AG09319 (cell line): ENCODE results near the gene TTI1.

ENCODE experiments used
- DNase-seq: peaks from one replicate; pipeline ENCODE4 v3.0.0-alpha.2; 2010; ENCODE audit warnings: low read depth; ENCODE audit errors: extremely low read depth
- TF ChIP-seq, protein P1 (sequence below): IDR thresholded peaks from 2 replicates; pipeline ENCODE4 v1.5.1; 2011; ENCODE audit warnings: low read depth, mild to moderate bottlenecking, inconsistent platforms, low read length, moderate library complexity

TTI1 gene

DNA sequence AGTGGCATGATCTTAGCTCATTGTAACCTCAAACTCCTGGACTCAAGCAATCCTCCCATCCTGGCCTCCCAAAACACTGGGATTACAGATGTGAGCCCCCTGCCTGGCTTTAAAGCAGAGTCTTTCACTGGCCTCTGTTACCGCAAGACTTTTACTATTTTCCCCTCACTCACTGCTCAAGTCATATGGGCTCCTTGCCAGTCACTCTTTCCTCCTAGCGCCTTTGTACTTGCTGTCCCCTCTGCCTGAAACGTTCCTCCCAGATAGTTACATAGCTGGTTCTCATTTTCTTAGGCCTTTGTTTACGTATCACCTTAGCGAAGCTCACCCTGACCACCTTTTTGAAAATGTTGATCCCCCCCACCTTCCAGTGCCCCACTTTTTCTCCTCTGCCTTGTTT lies 29.6 kb upstream of the TTI1 start:
- no peak for DNase-seq
- TF ChIP-seq, protein P1, sequence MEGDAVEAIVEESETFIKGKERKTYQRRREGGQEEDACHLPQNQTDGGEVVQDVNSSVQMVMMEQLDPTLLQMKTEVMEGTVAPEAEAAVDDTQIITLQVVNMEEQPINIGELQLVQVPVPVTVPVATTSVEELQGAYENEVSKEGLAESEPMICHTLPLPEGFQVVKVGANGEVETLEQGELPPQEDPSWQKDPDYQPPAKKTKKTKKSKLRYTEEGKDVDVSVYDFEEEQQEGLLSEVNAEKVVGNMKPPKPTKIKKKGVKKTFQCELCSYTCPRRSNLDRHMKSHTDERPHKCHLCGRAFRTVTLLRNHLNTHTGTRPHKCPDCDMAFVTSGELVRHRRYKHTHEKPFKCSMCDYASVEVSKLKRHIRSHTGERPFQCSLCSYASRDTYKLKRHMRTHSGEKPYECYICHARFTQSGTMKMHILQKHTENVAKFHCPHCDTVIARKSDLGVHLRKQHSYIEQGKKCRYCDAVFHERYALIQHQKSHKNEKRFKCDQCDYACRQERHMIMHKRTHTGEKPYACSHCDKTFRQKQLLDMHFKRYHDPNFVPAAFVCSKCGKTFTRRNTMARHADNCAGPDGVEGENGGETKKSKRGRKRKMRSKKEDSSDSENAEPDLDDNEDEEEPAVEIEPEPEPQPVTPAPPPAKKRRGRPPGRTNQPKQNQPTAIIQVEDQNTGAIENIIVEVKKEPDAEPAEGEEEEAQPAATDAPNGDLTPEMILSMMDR, result no peak

DNA sequence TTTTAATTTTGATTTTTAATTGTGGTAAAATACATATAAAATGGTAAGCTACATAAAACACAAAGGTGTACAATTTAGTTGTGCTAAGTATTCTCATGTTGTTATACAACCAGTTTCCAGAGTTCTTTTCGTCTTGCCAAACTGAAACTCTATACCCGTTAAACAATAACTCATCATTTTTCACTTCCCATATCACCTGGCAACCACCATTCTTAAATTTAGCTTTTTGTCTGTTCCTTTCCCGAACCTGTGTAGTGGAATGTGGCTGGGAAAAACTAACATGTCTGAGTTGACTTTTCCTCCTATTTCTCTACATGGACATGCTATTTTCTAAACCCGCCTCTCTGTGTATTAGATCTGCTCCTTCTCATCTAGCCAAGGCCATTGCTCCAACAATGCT lies 27.9 kb upstream of the TTI1 start:
- no peak for DNase-seq
- TF ChIP-seq, protein P1, result no peak

DNA sequence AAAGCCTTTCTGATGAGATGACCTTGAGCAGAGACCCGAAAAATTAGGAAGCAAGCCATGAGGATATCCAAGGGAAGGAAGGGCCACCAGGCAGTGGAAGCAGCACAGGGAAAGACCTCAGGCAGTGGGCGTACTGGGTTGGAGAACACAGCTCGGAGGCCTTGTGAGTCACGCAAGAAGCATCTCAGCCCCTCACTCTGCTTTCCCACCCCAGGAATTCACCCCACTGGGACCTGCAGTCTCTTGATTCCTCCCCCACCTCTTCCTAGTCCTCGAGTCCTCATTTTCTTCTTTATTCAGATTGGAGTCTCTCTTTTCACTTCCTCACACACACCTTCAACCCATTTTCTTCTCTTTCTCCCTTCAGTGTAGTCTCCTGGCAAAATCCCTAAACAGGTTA lies 27.3 kb upstream of the TTI1 start:
- TF ChIP-seq, protein P1, result no peak
- DNase-seq, result no peak

DNA sequence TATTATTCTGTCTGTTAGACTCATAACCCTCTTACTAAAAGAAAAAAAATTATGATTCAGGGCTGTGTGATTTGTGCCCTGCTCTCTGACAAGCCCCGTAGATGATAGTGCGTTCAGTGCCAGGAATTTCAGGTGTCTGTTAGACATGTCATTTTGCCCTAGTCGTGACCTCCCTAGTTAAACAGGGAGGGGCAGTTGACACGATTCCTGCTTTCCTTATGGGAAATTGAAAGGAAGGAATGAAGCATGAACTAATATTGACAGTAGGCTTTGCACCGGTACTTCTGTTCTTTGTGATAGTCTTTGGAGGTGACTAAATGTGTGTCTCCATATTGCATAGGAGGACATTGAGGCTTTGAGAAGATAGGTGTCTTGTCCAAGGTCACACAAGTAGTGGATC lies 26.6 kb upstream of the TTI1 start:
- DNase-seq, result no peak
- TF ChIP-seq, protein P1, result no peak

DNA sequence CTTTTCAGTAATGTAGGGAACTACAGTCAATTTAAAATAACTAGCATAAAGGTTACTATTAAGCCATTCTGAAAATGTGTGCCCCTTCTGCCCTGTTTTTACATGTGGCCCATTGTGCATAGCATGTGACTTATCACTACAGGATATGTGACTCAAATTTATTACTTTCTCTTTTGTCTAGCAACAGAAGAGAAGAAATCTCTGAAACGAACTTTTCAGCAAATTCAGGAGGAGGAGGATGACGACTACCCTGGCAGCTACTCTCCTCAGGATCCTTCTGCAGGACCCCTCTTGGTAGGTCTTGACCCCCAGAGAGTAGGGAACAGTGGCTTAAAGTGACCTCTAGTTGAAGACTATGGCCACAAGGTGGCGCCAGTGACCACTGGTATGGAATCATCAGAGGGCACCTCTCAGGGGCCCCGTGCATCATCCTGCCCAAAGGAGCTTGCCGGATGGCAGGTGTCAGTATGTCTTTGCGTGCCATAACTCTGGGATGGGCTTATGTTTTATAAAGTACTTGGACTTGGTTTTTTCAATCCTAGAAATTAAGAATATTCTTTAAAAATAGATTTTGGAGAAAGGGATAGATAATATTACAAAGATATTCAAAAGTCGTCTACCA lies 24.2 kb upstream of the TTI1 start:
- TF ChIP-seq, protein P1, result peak; percentile 78
- peak; percentile 29 for DNase-seq

DNA sequence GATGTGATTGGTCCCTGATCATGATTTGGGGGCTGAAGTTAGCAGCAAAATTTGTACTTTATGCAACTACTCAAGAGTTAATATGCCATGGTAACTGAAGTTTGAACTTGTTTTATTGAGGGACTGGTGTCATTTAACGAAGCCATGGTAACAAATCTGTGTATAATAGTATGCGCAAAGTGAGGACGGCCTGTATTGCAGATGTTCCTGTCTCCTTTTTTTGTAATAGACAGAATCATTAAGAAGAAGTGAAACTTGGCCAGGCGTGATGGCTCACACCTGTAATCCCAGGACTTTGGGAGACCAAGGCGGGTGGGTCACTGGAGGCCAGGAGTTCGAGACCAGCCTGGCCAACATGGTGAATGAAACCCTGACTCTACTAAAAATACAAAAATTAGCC lies 22.6 kb upstream of the TTI1 start:
- no peak for DNase-seq
- TF ChIP-seq, protein P1, result no peak

DNA sequence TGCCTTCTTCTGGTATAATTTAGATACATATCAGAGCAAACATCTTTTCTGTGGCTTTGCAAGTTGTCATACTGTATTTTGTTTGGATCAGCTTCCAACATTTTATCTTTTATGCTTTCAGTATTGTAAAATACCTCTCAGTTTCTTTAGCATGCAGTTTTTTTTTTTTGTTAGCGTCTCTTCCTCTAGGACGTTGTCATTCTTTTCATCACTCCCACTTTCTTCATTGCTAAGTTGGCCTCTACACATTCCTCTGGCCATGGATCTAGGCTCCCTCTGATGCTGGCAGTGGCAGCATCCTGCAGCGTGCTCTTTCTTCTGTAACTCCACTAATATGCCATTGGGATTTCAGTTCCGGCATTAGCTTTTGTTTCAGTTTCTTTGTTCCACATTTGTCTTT lies 22.0 kb upstream of the TTI1 start:
- TF ChIP-seq, protein P1, result no peak
- DNase-seq, result no peak
